ENCODE results near the gene PADI3.

- TF ChIP-seq CTCF (optimal IDR thresholded peaks at IDR 0.05 in 1 of 3, IDR thresholded peaks at IDR 0.05 in 1 of 3, conservative IDR thresholded peaks at IDR 0.05 in 1 of 3; ENCODE audit: extremely low read depth in 1 of 3, insufficient read depth in 2 of 3, low read length in 3 of 3) = no peak
- no peak for TF ChIP-seq EZH2 (IDR thresholded peaks at IDR 0.05; ENCODE audit: low read length)
Observed at GRCh38 chr1:17318262-17318661, 69.4 kb downstream of the PADI3 start.
